ENCODE results near the gene GLS.
"Not testable (repeated sequence)": the region's sequence is repeated elsewhere in the genome, so short reads cannot be mapped to it uniquely, and the experiment has no call there.

GLS gene

DNA sequence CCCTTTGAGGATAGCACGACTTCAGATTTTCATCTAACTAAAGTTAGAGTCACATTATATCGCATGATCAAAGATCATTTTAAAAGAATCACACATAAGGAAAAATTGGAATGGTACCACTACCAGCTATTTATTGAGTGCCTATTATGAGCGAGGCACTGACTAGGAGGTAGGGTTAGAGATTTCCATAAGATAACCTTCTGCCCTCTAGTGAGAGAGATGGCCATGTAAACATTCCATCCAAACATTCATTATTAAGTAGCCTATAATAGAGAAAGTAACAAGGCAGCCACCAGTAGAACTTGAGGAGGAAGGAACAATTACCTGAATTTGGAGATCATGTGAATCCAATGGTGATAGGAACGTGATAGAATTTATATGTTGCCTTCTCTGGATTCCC, 25.4 kb upstream of the GLS start:
- DNase-seq (ENCODE audit: low read depth in 2 of 2, low spot score in 1 of 2) = no peak

- DNase-seq (ENCODE audit: low read depth in 2 of 2, low spot score in 1 of 2) = no peak
These were observed 23.6 kb upstream of the GLS start for GRCh38 chr2:190856985-190857384.

- DNase-seq (ENCODE audit: low read depth in 2 of 2, low spot score in 1 of 2) = no peak
These were observed 21.8 kb upstream of the GLS start for GRCh38 chr2:190858817-190859216.

- DNase-seq (ENCODE audit: low read depth in 2 of 2, low spot score in 1 of 2) = no peak
These were observed 21.0 kb upstream of the GLS start for GRCh38 chr2:190859347-190860297.

DNA sequence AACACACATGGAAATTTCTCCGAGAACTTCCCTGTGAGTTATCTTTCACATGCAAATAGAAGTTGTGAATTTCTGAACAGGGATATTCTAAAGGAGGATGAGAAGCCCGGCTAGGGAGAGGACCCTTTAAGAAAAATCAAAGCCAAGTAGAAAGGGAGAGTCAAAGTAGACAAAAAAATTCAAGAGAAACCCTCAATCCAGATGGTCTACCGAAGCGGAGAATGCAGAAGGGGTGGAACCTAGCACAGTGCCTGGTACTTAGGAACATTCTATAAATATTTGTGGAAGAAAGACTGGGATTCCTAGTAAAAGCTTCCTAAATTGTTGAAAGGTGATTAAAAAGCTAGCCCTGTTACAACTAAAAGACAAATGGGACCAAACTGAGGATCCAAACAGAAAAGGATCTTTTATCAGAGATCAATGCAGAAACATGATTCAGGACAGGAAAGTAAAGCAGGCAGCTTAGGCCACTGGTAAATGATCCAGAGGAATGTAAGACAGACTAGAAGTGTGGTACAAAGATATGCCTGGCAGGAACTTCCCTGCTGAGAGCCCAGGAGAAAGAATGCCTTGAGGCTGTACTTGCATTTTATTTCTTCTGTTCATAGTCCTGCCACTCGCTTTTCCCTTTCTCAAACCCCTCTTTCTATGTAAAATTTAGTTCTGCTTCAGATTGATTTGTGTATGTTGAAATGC, 19.5 kb upstream of the GLS start:
- no peak for DNase-seq (ENCODE audit: low read depth in 2 of 2, low spot score in 1 of 2)

DNA sequence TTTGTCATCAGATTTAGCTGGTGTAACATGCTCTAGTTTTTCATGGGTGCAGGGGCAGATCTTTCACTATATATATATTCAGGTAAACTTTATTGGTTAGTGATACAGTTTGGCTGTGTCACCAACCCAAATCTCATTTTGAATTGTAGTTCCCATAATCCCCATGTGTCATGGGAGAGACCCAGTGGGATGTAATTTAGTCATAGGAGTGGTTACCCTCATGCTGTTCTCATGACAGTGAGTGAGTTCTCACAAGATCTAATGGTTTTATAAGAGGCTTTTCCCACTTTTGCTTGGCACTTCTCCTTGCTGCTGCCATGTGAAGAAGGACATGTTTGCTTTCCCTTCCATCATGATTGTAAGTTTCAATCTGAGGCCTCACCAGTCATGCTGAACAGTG, 18.5 kb upstream of the GLS start:
- not testable (repeated sequence) for DNase-seq (ENCODE audit: low read depth in 2 of 2, low spot score in 1 of 2)

DNA sequence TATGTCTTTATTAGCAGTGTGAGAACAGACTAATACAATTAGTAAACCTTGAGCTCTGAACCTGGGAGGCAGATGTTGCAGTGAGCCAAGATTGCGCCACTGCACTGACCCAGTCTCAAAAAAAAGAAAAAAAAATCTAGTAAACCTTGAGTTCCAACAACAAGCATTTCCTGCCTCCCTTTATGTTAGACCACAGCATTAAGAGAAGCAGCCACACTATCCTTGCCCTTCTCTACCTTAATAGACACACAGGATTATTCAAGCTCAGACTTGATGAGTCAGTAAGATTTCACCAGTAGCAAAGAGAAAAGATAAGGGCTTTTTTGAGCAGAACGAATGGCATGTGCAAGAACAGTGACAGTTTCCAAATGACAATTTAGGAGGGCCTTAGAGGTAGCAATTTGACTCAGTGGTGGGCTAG, 18.0 kb upstream of the GLS start:
- DNase-seq (ENCODE audit: low read depth in 2 of 2, low spot score in 1 of 2) = no peak

DNA sequence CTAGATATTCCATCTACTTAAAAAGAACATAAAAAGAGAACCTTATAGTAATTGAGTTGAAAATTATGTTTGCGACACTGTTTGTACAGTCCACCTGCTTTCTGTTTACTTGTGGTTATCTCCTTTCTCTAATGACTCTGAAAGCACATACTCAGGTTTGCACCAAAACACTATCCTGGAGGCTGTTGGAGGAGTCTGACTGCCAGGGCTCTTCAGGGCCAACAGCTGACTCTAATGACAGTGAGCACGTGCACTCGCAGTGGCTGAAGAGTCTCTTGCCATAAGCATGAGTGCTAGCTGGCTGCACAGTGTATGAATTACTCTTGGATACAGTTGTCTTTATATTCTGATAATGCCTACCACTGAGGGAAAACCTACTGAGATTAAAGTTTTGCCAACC, 16.7 kb upstream of the GLS start:
- no peak for DNase-seq (ENCODE audit: low read depth in 2 of 2, low spot score in 1 of 2)

GRCh38 chr2:190864375-190864774, 16.2 kb upstream of the GLS start:
- no peak for DNase-seq (ENCODE audit: low read depth in 2 of 2, low spot score in 1 of 2)

- DNase-seq (ENCODE audit: low read depth in 2 of 2, low spot score in 1 of 2) = no peak
These were observed 13.4 kb upstream of the GLS start for GRCh38 chr2:190867212-190867611.

- no peak for DNase-seq (ENCODE audit: low read depth in 2 of 2, low spot score in 1 of 2)
These were observed 12.8 kb upstream of the GLS start for GRCh38 chr2:190867832-190868231.

DNA sequence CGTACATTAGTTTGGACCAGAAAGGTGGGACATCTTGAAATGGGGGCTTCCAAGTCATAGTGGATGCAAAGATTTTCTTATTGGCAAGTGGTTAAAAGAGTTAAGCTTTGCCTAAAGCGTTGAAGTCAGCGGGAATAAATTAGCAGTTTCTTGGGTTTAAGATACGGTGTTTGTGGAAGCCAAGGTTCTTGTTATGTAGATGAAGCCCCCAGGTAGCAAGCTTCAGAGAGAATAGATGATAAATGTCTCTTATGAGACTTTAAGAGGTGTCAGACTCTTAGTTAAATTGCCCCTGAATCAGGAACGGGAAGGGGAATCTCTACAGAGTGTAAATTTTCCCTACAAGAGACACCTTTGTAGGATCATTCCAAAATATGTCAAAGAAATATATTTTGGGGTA, 10.9 kb upstream of the GLS start:
- no peak for DNase-seq (ENCODE audit: low read depth in 2 of 2, low spot score in 1 of 2)

GRCh38 chr2:190873451-190873850, 7.2 kb upstream of the GLS start:
- DNase-seq (ENCODE audit: low read depth in 2 of 2, low spot score in 1 of 2) = not testable (repeated sequence)

GRCh38 chr2:190875891-190876290, 4.7 kb upstream of the GLS start:
- DNase-seq (ENCODE audit: low read depth in 2 of 2, low spot score in 1 of 2) = no peak

DNA sequence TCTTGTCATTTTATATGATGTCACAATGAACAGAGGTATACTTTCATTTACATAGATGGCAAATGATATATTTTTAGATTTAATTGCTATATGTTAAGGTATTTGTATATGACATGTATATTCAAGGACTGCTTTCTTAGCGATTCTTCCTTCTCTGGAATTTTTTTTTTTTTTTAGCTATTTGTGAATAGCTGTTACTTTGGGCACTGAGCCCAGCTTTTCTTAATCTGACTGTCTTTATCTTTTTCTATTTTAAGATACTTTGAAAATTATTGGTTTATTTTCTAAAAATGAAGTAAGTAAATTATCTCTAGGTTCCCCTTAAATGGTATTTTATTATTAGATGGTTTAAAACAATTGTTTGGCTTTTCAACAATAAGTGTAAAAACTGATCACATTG, 4.0 kb upstream of the GLS start:
- no peak for DNase-seq (ENCODE audit: low read depth in 2 of 2, low spot score in 1 of 2)

DNA sequence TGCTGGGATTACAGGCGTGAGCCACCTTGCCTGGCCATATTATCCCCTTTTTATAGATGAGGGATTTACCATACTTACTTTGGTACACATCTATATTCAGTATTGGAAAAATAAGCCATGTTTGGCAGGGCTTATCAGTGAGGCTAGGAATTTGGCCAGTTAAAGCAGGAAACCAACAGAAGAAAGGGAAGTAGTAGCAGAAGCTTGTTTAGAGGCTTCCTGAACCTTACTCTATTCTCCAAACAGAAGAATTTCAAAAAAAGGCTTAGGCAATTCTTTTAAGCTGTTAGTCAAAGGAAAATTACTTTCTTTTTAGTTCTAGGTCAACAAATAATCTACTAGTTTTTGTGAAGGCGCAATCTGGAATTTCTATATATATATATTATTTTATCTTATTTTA, 3.2 kb upstream of the GLS start:
- DNase-seq (ENCODE audit: low read depth in 2 of 2, low spot score in 1 of 2) = no peak

- peak in 1 of 2 donors; percentile 14 for DNase-seq (ENCODE audit: low read depth in 2 of 2, low spot score in 1 of 2)
These were observed 895 bp upstream of the GLS start for GRCh38 chr2:190879474-190880377.

DNA sequence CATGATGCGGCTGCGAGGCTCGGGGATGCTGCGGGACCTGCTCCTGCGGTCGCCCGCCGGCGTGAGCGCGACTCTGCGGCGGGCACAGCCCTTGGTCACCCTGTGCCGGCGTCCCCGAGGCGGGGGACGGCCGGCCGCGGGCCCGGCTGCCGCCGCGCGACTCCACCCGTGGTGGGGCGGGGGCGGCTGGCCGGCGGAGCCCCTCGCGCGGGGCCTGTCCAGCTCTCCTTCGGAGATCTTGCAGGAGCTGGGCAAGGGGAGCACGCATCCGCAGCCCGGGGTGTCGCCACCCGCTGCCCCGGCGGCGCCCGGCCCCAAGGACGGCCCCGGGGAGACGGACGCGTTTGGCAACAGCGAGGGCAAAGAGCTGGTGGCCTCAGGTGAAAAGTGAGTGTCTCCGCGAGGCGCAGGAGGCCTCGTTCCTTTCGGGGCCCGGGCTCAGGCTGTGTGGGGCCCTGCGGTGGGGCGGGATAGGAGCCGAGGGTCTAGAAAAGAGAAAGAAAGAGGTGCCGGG, 520 bp downstream of the GLS start:
- no peak for DNase-seq (ENCODE audit: low read depth in 2 of 2, low spot score in 1 of 2)

- DNase-seq (ENCODE audit: low read depth in 2 of 2, low spot score in 1 of 2) = peak; percentile 52 to 65
These were observed 1.2 kb downstream of the GLS start for GRCh38 chr2:190881598-190882410.

DNA sequence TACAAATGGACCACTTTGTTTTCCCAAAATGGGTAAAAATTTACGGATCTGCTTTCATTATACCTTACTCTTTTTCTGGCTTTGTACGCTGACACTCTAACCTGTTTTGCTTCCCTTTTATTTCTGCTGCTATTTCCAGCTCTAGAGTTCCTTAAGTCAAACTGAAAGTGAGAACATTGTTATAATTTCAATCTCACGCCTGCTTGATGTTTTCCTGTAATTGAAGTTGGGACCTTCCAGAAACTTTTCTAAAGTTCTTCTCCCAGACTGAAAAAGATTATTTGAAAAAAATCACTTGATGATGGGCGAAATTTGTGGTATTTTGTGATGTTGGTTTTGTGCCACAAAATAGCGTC, 1.8 kb downstream of the GLS start:
- DNase-seq (ENCODE audit: low read depth in 2 of 2, low spot score in 1 of 2) = no peak

Data from stimulated activated CD8-positive, alpha-beta memory T cell treated with anti-CD3 and anti-CD28 coated beads, Interleukin-4, amount 100 ng/mL, for 4 hours (primary cell).